CD4-positive, alpha-beta T cell (primary cell): ENCODE measurements around the gene PCSK1N. TPM values are rescaled to one million over a fixed set of nuclear protein-coding genes. Genes with fewer than 3 reads are reported as not detected.

Experiments used
- ATAC-seq: fragments of 200-7000 bp; cut with Tn5 transposase; one replicate; pipeline ENCODE4 v1.10.0; 2022; ENCODE audit warnings: mild to moderate bottlenecking; ENCODE audit not compliant: poor library complexity
- CTCF ChIA-PET: fragments of 350-600 bp; sonication (Branson Sonifier 250); formaldehyde crosslinking; loops from one replicate; lab custom pipeline; 2021; ENCODE audit warnings: antibody characterized with exemption, inconsistent platforms; lab: Charles Lee
- POLR2A ChIA-PET: fragments of 350-600 bp; sonication (Branson Sonifier 250); formaldehyde crosslinking; loops from one replicate; lab custom pipeline; 2021; ENCODE audit warnings: antibody characterized with exemption, inconsistent platforms; lab: Charles Lee
- DNase-seq, 14 experiments: peaks; one replicate each; pipeline ENCODE4 v3.0.0-alpha.2; 2013 to 2020; ENCODE audit warnings: mixed read lengths in 2 of 14
- H3K27ac ChIP-seq, 2 donors: one replicate each; pipeline versions ENCODE4 v1.5.1 to v1.7.0; 2013; ENCODE audit warnings: low read length in 2 of 2, low read depth in 1 of 2, mild to moderate bottlenecking in 1 of 2
- H3K27me3 ChIP-seq, 2 experiments: 1 replicate in 1 of 2; 2 replicates in 1 of 2; pipeline versions ENCODE4 v1.6.1 to v1.7.0; 2013; ENCODE audit warnings: low read length in 2 of 2, control low read depth in 1 of 2, mild to moderate bottlenecking in 1 of 2, moderate library complexity in 1 of 2; ENCODE audit not compliant: insufficient read depth in 2 of 2, control insufficient read depth in 1 of 2
- H3K36me3 ChIP-seq: one replicate; pipeline ENCODE4 v1.6.1; 2013; ENCODE audit warnings: low read length, control low read depth; ENCODE audit not compliant: insufficient read depth
- H3K4me1 ChIP-seq: one replicate; pipeline ENCODE4 v1.6.1; 2013; ENCODE audit warnings: low read length, control low read depth; ENCODE audit not compliant: insufficient read depth
- H3K4me3 ChIP-seq: one replicate; pipeline ENCODE4 v1.5.1; 2013; ENCODE audit warnings: mild to moderate bottlenecking, low read length, moderate library complexity
- H3K9me3 ChIP-seq, 2 experiments: 1 replicate in 1 of 2; 2 replicates in 1 of 2; pipeline versions ENCODE4 v1.6.1 to v1.7.0; 2013; ENCODE audit warnings: low read length in 2 of 2, mild to moderate bottlenecking in 2 of 2, control low read depth in 1 of 2, moderate library complexity in 1 of 2; ENCODE audit not compliant: control insufficient read depth in 1 of 2, insufficient read depth in 1 of 2
- H3K27ac Mint-ChIP-seq: one replicate; pipeline ENCODE4 v1.8.0; 2020; ENCODE audit warnings: mixed read lengths
- H3K27me3 Mint-ChIP-seq: one replicate; pipeline ENCODE4 v1.8.0; 2021; ENCODE audit warnings: mixed read lengths
- H3K36me3 Mint-ChIP-seq: one replicate; pipeline ENCODE4 v1.8.0; 2021; ENCODE audit warnings: low read depth, mixed read lengths
- H3K4me1 Mint-ChIP-seq: one replicate; pipeline ENCODE4 v1.8.0; 2021; ENCODE audit warnings: low read depth, mixed read lengths
- H3K4me3 Mint-ChIP-seq: one replicate; pipeline ENCODE4 v1.8.0; 2020; ENCODE audit warnings: mild to moderate bottlenecking, mixed read lengths
- H3K9me3 Mint-ChIP-seq: one replicate; pipeline ENCODE4 v1.8.0; 2020; ENCODE audit warnings: mixed read lengths
- CTCF ChIP-seq: fragments of 200-600 bp; IDR thresholded peaks from one replicate; pipeline ENCODE4 v1.8.0; 2022; ENCODE audit warnings: antibody characterized with exemption, mild to moderate bottlenecking
- intact Hi-C, 2 experiments: fragments of 100-400 bp; cut with DNase I in 1 of 2; cut with micrococcal nuclease in 1 of 2; formaldehyde crosslinking; loops; one replicate each; pipeline versions ENCODE4 v1.15.1 to v1.9.0; 2023 to 2025; cut with DNase I, micrococcal nuclease
- total RNA-seq, 174 experiments: library from RNA in 2 of 174; stranded (reverse) in 2 of 174; gene quantifications; one replicate each; pipeline ENCODE4 v1.2.3 and lab custom pipeline; 2021 to 2026

Gene PCSK1N
- total RNA-seq, 2 experiments from 2014 or later: 3.5 to 4.9 TPM

- H3K27ac ChIP-seq: no peak overlapping the region
- H3K4me1 ChIP-seq: peaks cover 4% of the 10 kb centered on the region
- H3K27me3 ChIP-seq: no peaks in the 10 kb centered on the region
- no peak overlapping the region for H3K27ac Mint-ChIP-seq
- ChIA-PET CTCF (no interaction called here), POLR2A (no interaction called here)
- H3K4me1 Mint-ChIP-seq: no peaks in the 10 kb centered on the region
- H3K4me3 Mint-ChIP-seq: no peak overlapping the region
- DNase-seq (no peak), ATAC-seq (no peak)
- H3K27me3 Mint-ChIP-seq: no peaks in the 10 kb centered on the region
- no peaks in the 10 kb centered on the region for H3K36me3 ChIP-seq
- no peaks in the 10 kb centered on the region for H3K9me3 ChIP-seq
- no peak overlapping the region for H3K4me3 ChIP-seq
- H3K9me3 Mint-ChIP-seq: no peaks in the 10 kb centered on the region
- intact Hi-C loops: no loop called here
- no peak for TF ChIP-seq CTCF
- H3K36me3 Mint-ChIP-seq: no peaks in the 10 kb centered on the region
These were observed 49.7 kb downstream of the PCSK1N start for GRCh38 chrX:48785540-48786214.

GRCh38 chrX:48785186-48785539 is 50.2 kb downstream of the PCSK1N start:
- no peak overlapping the region for H3K4me3 Mint-ChIP-seq
- ATAC-seq (no peak), DNase-seq (no peak)
- TF ChIP-seq CTCF: no peak
- H3K27ac Mint-ChIP-seq: no peak overlapping the region
- Histone ChIP-seq H3K36me3 (no peaks in the 10 kb centered on the region), H3K9me3 (no peaks in the 10 kb centered on the region), H3K27ac (no peak overlapping the region), H3K4me1 (peaks cover 4% of the 10 kb centered on the region), H3K4me3 (no peak overlapping the region), H3K27me3 (no peaks in the 10 kb centered on the region)
- H3K27me3 Mint-ChIP-seq: no peaks in the 10 kb centered on the region
- H3K4me1 Mint-ChIP-seq: no peaks in the 10 kb centered on the region
- no peaks in the 10 kb centered on the region for H3K9me3 Mint-ChIP-seq
- CTCF ChIA-PET: no interaction called here
- no peaks in the 10 kb centered on the region for H3K36me3 Mint-ChIP-seq
- intact Hi-C loops: no loop called here
- POLR2A ChIA-PET: no interaction called here

DNA sequence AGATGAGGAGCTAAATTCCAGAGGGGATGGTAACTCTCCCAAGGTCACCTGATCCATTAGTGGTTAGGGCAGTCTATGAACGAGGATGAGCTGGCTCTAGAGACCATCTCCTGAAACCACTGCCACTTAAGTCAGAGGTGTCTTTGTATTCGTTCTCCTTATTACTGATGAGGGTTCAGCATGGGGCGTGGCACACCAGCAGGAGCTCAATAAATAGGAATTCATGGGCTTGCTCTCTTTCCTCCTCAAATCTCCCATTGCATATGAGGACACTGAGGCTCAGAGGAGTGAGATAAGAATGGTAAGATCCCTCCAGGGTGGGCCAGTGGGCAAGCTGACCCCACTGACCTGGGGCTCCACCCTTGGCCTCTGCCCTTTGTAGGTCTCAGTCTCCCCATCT is 50.7 kb downstream of the PCSK1N start:
- ChIA-PET CTCF (no interaction called here), POLR2A (no interaction called here)
- peaks cover 2% of the 10 kb centered on the region for H3K4me1 ChIP-seq
- H3K36me3 Mint-ChIP-seq: no peaks in the 10 kb centered on the region
- H3K9me3 Mint-ChIP-seq: no peaks in the 10 kb centered on the region
- H3K4me3 ChIP-seq: no peak overlapping the region
- H3K4me1 Mint-ChIP-seq: no peaks in the 10 kb centered on the region
- intact Hi-C loops: no loop called here
- no peak overlapping the region for H3K27ac ChIP-seq
- DNase-seq (no peak), ATAC-seq (no peak)
- no peak overlapping the region for H3K4me3 Mint-ChIP-seq
- no peak overlapping the region for H3K27ac Mint-ChIP-seq
- H3K9me3 ChIP-seq: no peaks in the 10 kb centered on the region
- no peak for TF ChIP-seq CTCF
- no peaks in the 10 kb centered on the region for H3K27me3 Mint-ChIP-seq
- no peaks in the 10 kb centered on the region for H3K27me3 ChIP-seq
- H3K36me3 ChIP-seq: no peaks in the 10 kb centered on the region
